Stimulated activated CD8-positive, alpha-beta memory T cell treated with anti-CD3 and anti-CD28 coated beads, Interleukin-4, amount 100 ng/mL, for 24 hours (primary cell): ENCODE results near the gene MAP4K1.

Experiments
- DNase-seq: peaks from one replicate; pipeline ENCODE4 v3.0.0-alpha.2; 2020; ENCODE audit warnings: low read depth

MAP4K1 gene

DNA sequence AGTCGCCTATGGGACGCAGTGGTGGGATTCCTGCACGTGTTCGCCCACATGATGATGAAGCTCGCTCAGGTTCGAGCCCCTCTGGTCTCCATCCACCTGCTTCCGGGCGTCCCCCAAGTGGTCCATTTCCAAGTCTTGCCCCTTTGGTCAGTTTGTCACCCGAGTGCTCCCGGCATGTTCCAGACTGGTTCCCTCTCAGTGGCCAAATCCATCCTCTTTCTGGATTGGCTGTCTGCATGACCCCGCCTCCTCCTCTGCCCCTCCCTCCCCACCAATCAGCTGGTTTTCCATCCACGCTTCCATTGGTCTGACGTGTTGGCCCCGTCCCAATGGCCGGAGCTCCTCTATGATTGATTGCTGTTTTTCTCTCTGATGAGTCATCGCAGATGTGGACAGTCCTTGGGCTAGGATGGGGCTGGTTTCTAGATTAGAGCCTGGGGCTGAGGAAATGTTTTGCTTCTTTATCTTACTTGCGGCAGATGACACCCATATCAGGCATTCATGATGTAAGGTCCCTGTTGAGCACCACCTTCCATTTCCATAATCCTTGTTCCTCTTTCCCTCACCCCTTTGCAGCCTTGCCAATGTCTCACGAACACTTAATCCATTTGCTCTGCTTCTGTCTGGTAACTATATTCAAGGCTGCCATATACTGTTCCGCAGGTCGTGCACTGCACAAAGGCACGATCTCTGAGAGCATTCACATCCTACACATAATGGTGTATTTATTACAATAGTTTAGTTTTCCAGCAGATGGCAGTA, 73.8 kb downstream of the MAP4K1 start:
- no peak for DNase-seq

DNA sequence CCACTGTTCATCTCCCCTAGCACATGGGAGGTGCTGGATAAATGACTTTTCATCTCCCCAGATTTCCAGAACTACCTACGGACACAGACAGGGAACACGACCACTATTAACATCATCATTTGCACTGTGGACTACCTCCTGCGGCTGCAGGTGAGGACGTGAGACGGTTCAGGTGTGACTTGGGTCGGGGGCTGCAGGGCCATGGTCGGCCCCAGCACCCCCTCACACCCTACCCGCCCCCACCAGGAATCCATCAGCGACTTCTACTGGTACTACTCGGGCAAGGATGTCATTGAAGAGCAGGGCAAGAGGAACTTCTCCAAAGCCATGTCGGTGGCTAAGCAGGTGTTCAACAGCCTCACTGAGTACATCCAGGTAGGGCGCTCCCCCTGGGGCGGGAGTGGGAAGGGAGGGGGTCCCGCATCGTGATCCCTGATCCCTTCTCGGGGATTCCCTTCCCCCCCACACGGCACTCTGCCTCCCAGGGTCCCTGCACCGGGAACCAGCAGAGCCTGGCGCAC, 74.4 kb downstream of the MAP4K1 start:
- no peak for DNase-seq

DNA sequence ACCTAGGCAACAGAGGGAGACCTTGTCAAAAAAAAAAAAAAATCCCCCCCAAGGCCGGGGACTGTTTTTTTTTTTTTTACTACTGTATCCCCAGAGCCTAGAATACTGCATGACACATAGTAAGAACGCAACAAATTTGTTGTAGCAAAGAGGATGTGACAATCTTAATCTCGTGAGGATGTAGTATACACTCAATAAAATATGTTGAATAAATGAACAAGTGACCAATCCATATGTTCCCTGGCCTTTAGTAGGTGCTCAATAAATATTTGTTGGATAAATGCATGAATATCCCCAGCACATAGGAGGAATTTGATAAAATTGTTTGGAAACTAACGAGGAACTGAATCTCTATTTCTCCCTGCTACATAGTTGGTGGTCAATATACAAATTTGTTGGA, 75.7 kb downstream of the MAP4K1 start:
- DNase-seq = no peak

DNA sequence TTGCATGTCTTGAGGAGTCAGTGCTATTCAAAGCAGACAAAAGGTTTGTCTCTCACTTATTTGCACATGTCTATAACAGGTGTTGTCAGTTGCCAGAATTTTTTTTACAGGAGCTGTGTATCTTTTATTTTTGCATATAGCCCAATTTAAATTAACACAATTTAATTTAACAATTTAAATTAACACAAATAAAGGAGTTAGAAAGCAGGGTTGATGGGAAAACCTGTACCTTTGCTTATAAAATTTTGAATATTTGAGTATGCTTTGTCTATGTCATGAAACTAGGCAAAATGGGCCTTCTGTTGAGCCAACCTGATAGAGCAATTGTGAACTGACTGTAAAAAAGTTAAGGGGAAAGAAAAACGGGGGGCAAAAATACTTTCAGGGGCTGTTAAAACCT, 78.0 kb downstream of the MAP4K1 start:
- DNase-seq = no peak

DNA sequence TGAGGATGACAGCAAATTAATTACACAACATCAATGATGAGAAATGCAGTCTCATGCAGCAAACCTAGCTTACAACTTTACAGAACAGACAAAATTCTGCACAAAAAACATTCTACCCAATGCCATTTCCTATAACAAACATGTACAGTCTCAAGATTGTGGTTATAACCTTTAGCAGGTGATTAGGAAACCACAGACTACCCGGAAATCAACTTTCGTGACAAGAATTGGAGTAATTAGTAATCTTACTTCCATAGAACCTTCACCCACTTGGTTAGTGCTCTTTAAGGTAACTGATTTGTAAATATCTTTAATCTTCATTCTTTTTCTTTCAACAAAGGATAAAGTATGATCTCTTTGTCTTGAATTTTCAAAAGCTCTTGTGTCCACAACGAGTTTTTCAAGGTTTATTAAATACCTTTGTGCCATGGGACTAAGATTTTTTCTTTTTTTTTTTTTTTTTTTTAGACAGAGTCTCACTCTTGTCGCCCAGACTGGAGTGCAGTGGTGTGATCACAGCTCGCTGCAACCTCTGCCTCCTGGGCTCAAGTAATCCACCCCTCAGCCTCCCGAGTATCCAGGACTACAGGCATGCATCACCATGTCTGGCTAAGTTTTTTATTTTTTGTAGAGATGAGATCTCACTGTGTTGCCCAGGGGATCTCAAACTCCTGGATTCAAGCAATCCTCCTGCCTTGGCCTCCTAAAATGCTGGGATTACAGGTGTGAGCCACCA, 78.8 kb downstream of the MAP4K1 start:
- DNase-seq = no peak

DNA sequence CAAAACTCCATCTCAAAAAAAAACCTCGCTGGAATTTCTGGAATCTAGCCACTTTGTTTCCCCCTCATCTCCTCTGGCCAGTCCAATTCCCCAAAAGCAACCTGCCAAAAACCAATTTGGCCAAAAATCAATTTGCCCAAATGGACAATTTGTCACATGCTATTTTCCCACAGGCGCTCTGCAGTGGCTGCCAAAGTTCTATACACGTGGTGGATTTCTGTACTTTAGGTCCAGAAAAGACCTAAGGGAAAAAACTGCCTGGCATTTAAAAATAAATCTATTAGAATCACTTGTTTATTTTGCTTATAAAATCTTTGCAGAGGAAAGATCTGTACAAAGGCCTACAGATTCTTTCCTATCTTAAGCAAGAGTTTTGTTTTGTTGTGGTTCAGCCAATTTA, 79.4 kb downstream of the MAP4K1 start:
- no peak for DNase-seq
